Sigmoid colon (tissue), 7 donors: Measurements from ENCODE around the gene TEX53. TPM values are rescaled to one million over a fixed set of nuclear protein-coding genes. Genes with fewer than 3 reads are reported as not detected.

Source experiments
- DNase-seq: peaks from one replicate; pipeline ENCODE4 v3.0.0-alpha.2; 2019
- H3K27ac ChIP-seq, 4 donors: fragments of 200-600 bp; sonication (generic); one replicate each; pipeline ENCODE4 v1.5.1; 2016 to 2019; ENCODE audit warnings: mild to moderate bottlenecking in 1 of 4
- H3K27me3 ChIP-seq, 3 donors: fragments of 200-600 bp; sonication (generic); one replicate each; pipeline ENCODE4 v1.5.1; 2019; ENCODE audit warnings: mild to moderate bottlenecking in 1 of 3
- H3K36me3 ChIP-seq, 4 donors: fragments of 200-600 bp; sonication (generic); one replicate each; pipeline ENCODE4 v1.5.1; 2016 to 2019
- H3K4me1 ChIP-seq, 4 donors: fragments of 200-600 bp; sonication (generic); one replicate each; pipeline ENCODE4 v1.5.1; 2017 to 2019
- H3K4me3 ChIP-seq, 4 donors: fragments of 200-600 bp; sonication (generic); one replicate each; pipeline ENCODE4 v1.5.1; 2017 to 2019; ENCODE audit warnings: mild to moderate bottlenecking in 2 of 4, moderate library complexity in 1 of 4
- H3K9me3 ChIP-seq, 4 donors: fragments of 200-600 bp in 3 of 4; sonication (generic) in 3 of 4; one replicate each; pipeline versions ENCODE4 v1.5.1 to v1.6.1; 2013 to 2019
- EP300 ChIP-seq, 4 donors: sonication (generic); formaldehyde crosslinking; IDR thresholded peaks; one replicate each; pipeline ENCODE4 v1.6.1; 2017; ENCODE audit warnings: antibody characterized with exemption in 4 of 4
- POLR2A ChIP-seq, 2 donors: fragments of 450-650 bp; IDR thresholded peaks; one replicate each; pipeline ENCODE4 v1.6.1; 2016; ENCODE audit warnings: antibody characterized with exemption in 2 of 2, mild to moderate bottlenecking in 2 of 2, moderate library complexity in 2 of 2
- POLR2AphosphoS5 ChIP-seq, 4 donors: sonication (generic); formaldehyde crosslinking; IDR thresholded peaks; one replicate each; pipeline ENCODE4 v1.6.1; 2017; ENCODE audit warnings: antibody characterized with exemption in 4 of 4
- WGBS, 2 donors: extraction: QIAGEN DNeasy Blood & Tissue Kit; methylation state at CpG; one replicate each; pipeline ENCODE4 v1.1.7; 2013; 5-methylcytosine and 5-hydroxymethylcytosine counted together
- intact Hi-C: fragments of 100-400 bp; cut with DNase I; formaldehyde crosslinking; loops from one replicate; pipeline ENCODE4 v1.15.1; 2023
- polyA plus RNA-seq, 3 donors: library from polyadenylated mRNA; stranded (reverse); fragments of 200-250 nt; gene quantifications; one replicate each; pipeline ENCODE4 v1.2.3, GENCODE V29; 2013
- total RNA-seq, 4 donors: library from RNA; depleted of rRNA; stranded (reverse); fragments of >200 nt; gene quantifications; one replicate each; pipeline ENCODE4 v1.1.0, GENCODE V29; 2016
- TF ChIP-seq, protein P1 (sequence below), 4 experiments: fragments of 450-650 bp in 3 of 4; fragments of 200-600 bp in 1 of 4; IDR thresholded peaks; one replicate each; pipeline ENCODE4 v1.5.1; 2016 to 2019; ENCODE audit warnings: antibody characterized with exemption in 4 of 4, mild to moderate bottlenecking in 3 of 4, moderate library complexity in 2 of 4
- donor health status: healthy with polysubstance abuse.
- donor health status: Bipolar disorder and iron deficiency.
- donor health status: healthy.

Gene TEX53
- total and polyA plus RNA-seq, 7 donors, result not detected

DNA sequence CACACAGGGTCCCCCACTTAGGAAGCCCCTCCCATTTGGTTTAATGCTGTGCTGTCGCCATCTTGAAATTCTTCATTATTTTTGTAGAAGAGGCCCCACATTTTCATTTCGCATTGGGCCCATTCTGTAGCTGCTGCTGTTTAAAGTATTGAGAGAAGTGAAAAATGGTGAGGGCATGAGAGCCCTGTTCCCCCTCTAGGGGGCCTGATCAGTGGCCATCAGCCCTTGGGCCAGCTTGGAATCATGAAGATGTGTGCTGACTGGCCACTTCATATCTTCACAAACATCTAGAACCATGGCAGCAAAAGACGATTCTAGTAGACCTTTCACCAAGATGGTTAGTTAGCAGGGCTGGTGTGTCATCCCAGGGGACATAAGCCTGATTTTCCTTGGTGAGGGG, 43.2 kb downstream of the TEX53 start:
- intact Hi-C loops, result no loop called here
- WGBS, 2 donors, result 93 to 96% methylated on average over 3 of the region's 3 CpGs

GRCh38 chr9:114613919-114614318, 43.7 kb downstream of the TEX53 start:
- WGBS, 2 donors, result 64 to 66% methylated on average over 3 of the region's 3 CpGs
- peak overlapping the region in 2 of 4 donors; percentile 94 to 97 for H3K27ac ChIP-seq
- intact Hi-C loops, result no loop called here
- H3K4me3 ChIP-seq, result no peak overlapping the region
- no peak for TF ChIP-seq EP300 (IDR thresholded peaks at IDR 0.05)
- no peak for TF ChIP-seq POLR2AphosphoS5 (IDR thresholded peaks at IDR 0.05)
- TF ChIP-seq, protein P1, sequence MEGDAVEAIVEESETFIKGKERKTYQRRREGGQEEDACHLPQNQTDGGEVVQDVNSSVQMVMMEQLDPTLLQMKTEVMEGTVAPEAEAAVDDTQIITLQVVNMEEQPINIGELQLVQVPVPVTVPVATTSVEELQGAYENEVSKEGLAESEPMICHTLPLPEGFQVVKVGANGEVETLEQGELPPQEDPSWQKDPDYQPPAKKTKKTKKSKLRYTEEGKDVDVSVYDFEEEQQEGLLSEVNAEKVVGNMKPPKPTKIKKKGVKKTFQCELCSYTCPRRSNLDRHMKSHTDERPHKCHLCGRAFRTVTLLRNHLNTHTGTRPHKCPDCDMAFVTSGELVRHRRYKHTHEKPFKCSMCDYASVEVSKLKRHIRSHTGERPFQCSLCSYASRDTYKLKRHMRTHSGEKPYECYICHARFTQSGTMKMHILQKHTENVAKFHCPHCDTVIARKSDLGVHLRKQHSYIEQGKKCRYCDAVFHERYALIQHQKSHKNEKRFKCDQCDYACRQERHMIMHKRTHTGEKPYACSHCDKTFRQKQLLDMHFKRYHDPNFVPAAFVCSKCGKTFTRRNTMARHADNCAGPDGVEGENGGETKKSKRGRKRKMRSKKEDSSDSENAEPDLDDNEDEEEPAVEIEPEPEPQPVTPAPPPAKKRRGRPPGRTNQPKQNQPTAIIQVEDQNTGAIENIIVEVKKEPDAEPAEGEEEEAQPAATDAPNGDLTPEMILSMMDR (IDR thresholded peaks at IDR 0.05), result no peak
- no peaks in the 10 kb centered on the region for H3K9me3 ChIP-seq
- H3K27me3 ChIP-seq, result no peaks in the 10 kb centered on the region
- H3K4me1 ChIP-seq, result peaks cover 0 to 40% (median 30%) of the 10 kb centered on the region in 4 donors
- DNase-seq, result no peak
- H3K36me3 ChIP-seq, result peaks cover 0 to 12% (median 0%) of the 10 kb centered on the region in 4 donors

More for the DNA sequence above, 43.2 kb downstream of the TEX53 start:
- Histone ChIP-seq H3K4me3 (no peak overlapping the region), H3K4me1 (peaks cover 0 to 40% (median 30%) of the 10 kb centered on the region in 4 donors), H3K27ac (no peak overlapping the region), H3K36me3 (peaks cover 0 to 16% (median 0%) of the 10 kb centered on the region in 4 donors), H3K9me3 (no peaks in the 10 kb centered on the region), H3K27me3 (no peaks in the 10 kb centered on the region)
- TF ChIP-seq, protein P1 (IDR thresholded peaks at IDR 0.05), result no peak
- TF ChIP-seq EP300 (IDR thresholded peaks at IDR 0.05) (no peak), POLR2A (IDR thresholded peaks at IDR 0.05) (no peak), POLR2AphosphoS5 (IDR thresholded peaks at IDR 0.05) (no peak)
- DNase-seq, result no peak

DNA sequence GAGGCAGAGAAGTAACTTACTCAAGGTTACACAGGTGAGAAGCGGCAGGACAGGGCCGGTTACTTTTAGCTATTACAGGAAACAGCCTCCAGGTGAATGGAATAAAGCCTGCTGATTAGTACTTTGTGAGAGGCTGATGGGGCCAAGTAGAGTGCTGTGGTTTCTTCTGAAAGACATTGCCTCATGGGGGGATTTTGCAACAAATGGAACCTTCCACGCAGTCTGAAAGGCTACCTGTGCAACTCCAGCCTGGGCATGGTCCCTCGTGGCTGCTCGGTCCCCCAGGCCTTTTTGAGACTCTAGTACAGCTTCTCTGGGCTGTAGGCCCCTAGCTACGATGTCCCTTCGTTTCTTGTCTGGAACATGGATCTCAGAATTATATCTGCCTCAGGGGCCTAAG, 44.5 kb downstream of the TEX53 start:
- intact Hi-C loops, result no loop called here
- no peak for TF ChIP-seq POLR2AphosphoS5 (IDR thresholded peaks at IDR 0.05)
- TF ChIP-seq, protein P1 (IDR thresholded peaks at IDR 0.05), result no peak
- no peak for TF ChIP-seq POLR2A (IDR thresholded peaks at IDR 0.05)
- no peak for TF ChIP-seq EP300 (IDR thresholded peaks at IDR 0.05)
- peaks cover 0 to 40% (median 30%) of the 10 kb centered on the region in 4 donors for H3K4me1 ChIP-seq
- peaks cover 0 to 4% (median 0%) of the 10 kb centered on the region in 4 donors for H3K36me3 ChIP-seq
- H3K27ac ChIP-seq, result peak overlapping the region; percentile 92 to 97 (median 94)
- WGBS, 2 donors, result 85 to 88% methylated on average over 7 of the region's 7 CpGs
- H3K4me3 ChIP-seq, result peak overlapping the region in 1 of 4 donors; percentile 67
- no peaks in the 10 kb centered on the region for H3K9me3 ChIP-seq
- no peaks in the 10 kb centered on the region for H3K27me3 ChIP-seq
- DNase-seq, result no peak

GRCh38 chr9:114612272-114612923, 45.2 kb downstream of the TEX53 start:
- intact Hi-C loops, result loop anchor here (1.0 kb wide), 1 partner anchor 25 kb away; the partner anchor contains the start of gene ATP6V1G1
- TF ChIP-seq, protein P1 (IDR thresholded peaks at IDR 0.05), result no peak
- TF ChIP-seq EP300 (IDR thresholded peaks at IDR 0.05), result no peak
- no peak for TF ChIP-seq POLR2A (IDR thresholded peaks at IDR 0.05)
- TF ChIP-seq POLR2AphosphoS5 (IDR thresholded peaks at IDR 0.05), result no peak
- Histone ChIP-seq H3K27ac (peak overlapping the region; percentile 92 to 97 (median 94)), H3K4me3 (peak overlapping the region; percentile 60 to 71 (median 65)), H3K4me1 (peaks cover 0 to 40% (median 28%) of the 10 kb centered on the region in 4 donors), H3K9me3 (no peaks in the 10 kb centered on the region), H3K27me3 (no peaks in the 10 kb centered on the region), H3K36me3 (no peaks in the 10 kb centered on the region)
- WGBS, 2 donors, result 38 to 42% methylated on average over 4 of the region's 4 CpGs
- peak; percentile 65 for DNase-seq
